NOMO-1 (cell line): ENCODE measurements around the gene SNX18.
"Not testable (repeated sequence)": the region's sequence is repeated elsewhere in the genome, so short reads cannot be mapped to it uniquely, and the experiment has no call there.

Experiments
- DNase-seq, 2 experiments: peaks; one replicate each; lab custom pipeline; 2025; ENCODE audit not compliant: unreplicated experiment in 2 of 2; lab: John Stamatoyannopoulos, UW

The SNX18 gene

GRCh38 chr5:54517512-54518145 is at the start of gene SNX18:
Gene SNX18 (plus strand): TSS chr5:54517759. CDS start chr5:54517953, 194 bp downstream.
- peak; percentile 88 to 93 for DNase-seq

- DNase-seq, result peak in 1 of 2 experiments; percentile 40
These were observed 47.9 kb upstream of the SNX18 start for GRCh38 chr5:54469622-54470021.

GRCh38 chr5:54470128-54470527 is 47.4 kb upstream of the SNX18 start:
- no peak for DNase-seq

GRCh38 chr5:54470677-54471076 is 46.9 kb upstream of the SNX18 start:
- DNase-seq, result no peak

GRCh38 chr5:54471398-54471797 is 46.2 kb upstream of the SNX18 start:
- DNase-seq, result no peak

- no peak for DNase-seq
These were observed 40.9 kb upstream of the SNX18 start for GRCh38 chr5:54476682-54477081.

- DNase-seq, result no peak
These were observed 39.5 kb upstream of the SNX18 start for GRCh38 chr5:54477941-54478478.

GRCh38 chr5:54480296-54480695 is 37.3 kb upstream of the SNX18 start:
- peak in 1 of 2 experiments; percentile 17 for DNase-seq

- DNase-seq, result no peak
These were observed 33.2 kb upstream of the SNX18 start for GRCh38 chr5:54484219-54484894.

GRCh38 chr5:54485659-54486058 is 31.9 kb upstream of the SNX18 start:
- not testable (repeated sequence) for DNase-seq

- not testable (repeated sequence) for DNase-seq
These were observed 27.9 kb upstream of the SNX18 start for GRCh38 chr5:54489648-54489979.

GRCh38 chr5:54491326-54491725 is 26.2 kb upstream of the SNX18 start:
- no peak for DNase-seq

GRCh38 chr5:54492178-54492577 is 25.4 kb upstream of the SNX18 start:
- DNase-seq, result peak in 1 of 2 experiments; percentile 2

GRCh38 chr5:54495027-54495426 is 22.5 kb upstream of the SNX18 start:
- no peak for DNase-seq

- no peak for DNase-seq
These were observed 3.3 kb upstream of the SNX18 start for GRCh38 chr5:54514291-54514690.

GRCh38 chr5:54514841-54515432 is 2.6 kb upstream of the SNX18 start:
- DNase-seq, result peak in 1 of 2 experiments; percentile 10

GRCh38 chr5:54515634-54516033 is 1.9 kb upstream of the SNX18 start:
- DNase-seq, result no peak

GRCh38 chr5:54516051-54516655 is 1.4 kb upstream of the SNX18 start:
- DNase-seq, result no peak

GRCh38 chr5:54517174-54517511 is 416 bp upstream of the SNX18 start:
- no peak for DNase-seq

GRCh38 chr5:54518146-54518817 is 723 bp downstream of the SNX18 start:
- peak; percentile 43 to 49 for DNase-seq
